HCT116 (cell line): ENCODE results near the gene FHOD3. TPM values are rescaled to one million over a fixed set of nuclear protein-coding genes. Genes with fewer than 3 reads are reported as not detected.

ENCODE experiments used
- ATAC-seq: fragments of 200-7000 bp; cut with Tn5 transposase; 2 replicates; pipeline ENCODE4 v1.9.1; 2020; ENCODE audit warnings: mild to moderate bottlenecking, moderate library complexity
- BruUV-seq: library from RNA; stranded (reverse); fragments of 400-500 nt; replicated peaks from 2 replicates; lab custom pipeline; 2021; lab: Mats Ljungman, UMichigan
- CTCF ChIA-PET: fragments of 300-600 bp; sonication (Branson Sonifier 250); formaldehyde crosslinking; loops from one replicate; lab custom pipeline; 2021; ENCODE audit warnings: antibody characterized with exemption; lab: Charles Lee
- POLR2A ChIA-PET: fragments of 300-600, 350-600 bp; sonication (Branson Sonifier 250); formaldehyde crosslinking; loops from one replicate; lab custom pipeline; 2021; ENCODE audit warnings: antibody characterized with exemption; lab: Charles Lee
- RAD21 ChIA-PET, 2 experiments: fragments of 300-600 bp; sonication (Branson Sonifier 250); formaldehyde crosslinking; loops; one replicate each; lab custom pipeline; 2023; ENCODE audit warnings: low total read pairs in 2 of 2; ENCODE audit not compliant: uncharacterized antibody in 2 of 2, unreplicated experiment in 2 of 2, low non-redundant PET in 1 of 2; lab: Charles Lee
- DNase-seq: peaks from one replicate; pipeline ENCODE4 v3.0.0-alpha.2; 2010; ENCODE audit warnings: low read depth, low spot score
- H2AFZ ChIP-seq: fragments of 200-600 bp; shearing (Covaris generic), sonication (generic); 2 replicates; pipeline ENCODE4 v1.6.1; 2017; ENCODE audit warnings: low read depth, mixed run types, mixed read lengths, antibody characterized with exemption, low read length; ENCODE audit not compliant: poor library complexity, severe bottlenecking
- H3K27ac ChIP-seq: 2 replicates; pipeline ENCODE4 v1.5.1; 2012; ENCODE audit warnings: low read depth, low read length
- H3K27me3 ChIP-seq: fragments of 200-600 bp; sonication (generic); 2 replicates; pipeline ENCODE4 v1.6.1; 2016; ENCODE audit warnings: mixed run types, low read length, mixed read lengths; ENCODE audit not compliant: insufficient read depth
- H3K36me3 ChIP-seq, 2 experiments: fragments of 200-500 bp in 1 of 2; fragments of 200-600 bp in 1 of 2; sonication (Bioruptor generic) in 1 of 2; sonication (generic) in 1 of 2; 2 replicates each; pipeline versions ENCODE4 v1.5.1 to v1.6.1; 2014 to 2016; ENCODE audit warnings: low read length in 2 of 2, inconsistent platforms in 1 of 2, mixed read lengths in 1 of 2, mixed run types in 1 of 2; ENCODE audit not compliant: insufficient read depth in 2 of 2, control insufficient read depth in 1 of 2
- H3K4me1 ChIP-seq, 2 experiments: fragments of 200-600 bp in 1 of 2; sonication (generic) in 1 of 2; 2 replicates each; pipeline versions ENCODE4 v1.5.1 to v1.6.1; 2012 to 2017; ENCODE audit warnings: low read length in 2 of 2, inconsistent platforms in 1 of 2, mild to moderate bottlenecking in 1 of 2, mixed read lengths in 1 of 2, mixed run types in 1 of 2, moderate library complexity in 1 of 2; ENCODE audit not compliant: insufficient read depth in 2 of 2, control insufficient read depth in 1 of 2
- H3K4me2 ChIP-seq: fragments of 200-600 bp; sonication (generic); 2 replicates; pipeline ENCODE4 v1.6.1; 2017; ENCODE audit warnings: mixed run types, low read length, mixed read lengths
- H3K4me3 ChIP-seq, 2 experiments: fragments of 200-600 bp in 1 of 2; sonication (generic) in 1 of 2; replicated peaks in 1 of 2; 2 replicates each; pipeline ENCODE4 v1.5.1; 2011 to 2016; ENCODE audit warnings: low read length in 2 of 2, control low read depth in 1 of 2, low read depth in 1 of 2, mild to moderate bottlenecking in 1 of 2, mixed read lengths in 1 of 2, mixed run types in 1 of 2
- H3K79me2 ChIP-seq: fragments of 200-600 bp; sonication (generic); 2 replicates; pipeline ENCODE4 v1.6.1; 2017; ENCODE audit warnings: mild to moderate bottlenecking, mixed run types, low read length, moderate library complexity, mixed read lengths; ENCODE audit not compliant: insufficient read depth
- H3K9ac ChIP-seq: fragments of 200-600 bp; sonication (generic); 2 replicates; pipeline ENCODE4 v1.6.1; 2016; ENCODE audit warnings: low read length, mixed read lengths
- H3K9me2 ChIP-seq: fragments of 200-600 bp; sonication (generic), shearing (Covaris generic); 2 replicates; pipeline ENCODE4 v1.6.1; 2017; ENCODE audit warnings: mixed run types, mild to moderate bottlenecking, moderate library complexity; ENCODE audit not compliant: insufficient read depth
- H3K9me3 ChIP-seq, 2 experiments: fragments of 200-500 bp in 1 of 2; fragments of 200-600 bp in 1 of 2; sonication (Bioruptor generic) in 1 of 2; sonication (generic) in 1 of 2; 2 replicates each; pipeline ENCODE4 v1.6.1; 2014 to 2017; ENCODE audit warnings: low read length in 2 of 2, mixed read lengths in 2 of 2, inconsistent platforms in 1 of 2, low read depth in 1 of 2, mild to moderate bottlenecking in 1 of 2, mixed run types in 1 of 2, moderate library complexity in 1 of 2; ENCODE audit not compliant: control insufficient read depth in 1 of 2, insufficient read depth in 1 of 2
- H4K20me1 ChIP-seq: fragments of 200-600 bp; sonication (generic), shearing (Covaris generic); 2 replicates; pipeline ENCODE4 v1.6.1; 2017; ENCODE audit warnings: mixed run types, mild to moderate bottlenecking, moderate library complexity; ENCODE audit not compliant: insufficient read depth
- EZH2phosphoT487 ChIP-seq: fragments of 200-600 bp; IDR thresholded peaks from 2 replicates; pipeline ENCODE4 v1.6.1; 2018; ENCODE audit warnings: antibody characterized with exemption, borderline replicate concordance
- POLR2A ChIP-seq: IDR thresholded peaks from 2 replicates; pipeline ENCODE4 v1.7.0; 2011; ENCODE audit warnings: borderline replicate concordance; ENCODE audit not compliant: insufficient read depth, insufficient read length; ENCODE audit errors: extremely low read depth
- REST ChIP-seq: IDR thresholded peaks from 2 replicates; pipeline ENCODE4 v1.6.1; 2012; ENCODE audit warnings: low read depth
- SIN3A ChIP-seq: IDR thresholded peaks from 2 replicates; pipeline ENCODE4 v1.6.1; 2012; ENCODE audit warnings: low read depth
- TCF7L2 ChIP-seq: IDR thresholded peaks from 2 replicates; pipeline ENCODE4 v1.7.0; 2011; ENCODE audit warnings: borderline replicate concordance, inconsistent platforms; ENCODE audit not compliant: insufficient read depth, insufficient read length; ENCODE audit errors: extremely low read depth
- YY1 ChIP-seq: IDR thresholded peaks from 2 replicates; pipeline ENCODE4 v1.6.1; 2011; ENCODE audit warnings: low read length, low read depth, moderate library complexity, mild to moderate bottlenecking; ENCODE audit not compliant: insufficient replicate concordance; ENCODE audit errors: extremely low read depth
- ZFX ChIP-seq: fragments of 450-650 bp; IDR thresholded peaks from 2 replicates; pipeline ENCODE4 v1.6.1; 2017
- ZNF274 ChIP-seq: fragments of 200-500 bp; sonication (Bioruptor generic); IDR thresholded peaks from 2 replicates; pipeline ENCODE4 v1.6.1; 2014; ENCODE audit warnings: mild to moderate bottlenecking, low read depth, low read length, inconsistent platforms
- intact Hi-C: fragments of 100-400 bp; cut with micrococcal nuclease; formaldehyde crosslinking; loops from 2 replicates; pipeline ENCODE4 v1.10.0; 2022
- total RNA-seq: library from RNA; stranded (reverse); gene quantifications from one replicate; pipeline ENCODE4 v1.2.1, GENCODE V29; 2021; ENCODE audit not compliant: unreplicated experiment

The FHOD3 gene
- total RNA-seq, 1 experiment from 2014 or later, result 4.0 TPM

- Histone ChIP-seq H3K79me2 (no peaks in the 10 kb centered on the region), H3K9me2 (no peaks in the 10 kb centered on the region), H4K20me1 (no peaks in the 10 kb centered on the region), H3K27me3 (no peaks in the 10 kb centered on the region), H3K9ac (no peak overlapping the region), H3K9me3 (no peaks in the 10 kb centered on the region), H3K4me1 (no peaks in the 10 kb centered on the region), H3K36me3 (no peaks in the 10 kb centered on the region), H3K27ac (no peak overlapping the region), H2AFZ (no peak overlapping the region), H3K4me3 (no peak overlapping the region), H3K4me2 (no peak overlapping the region)
- no peak for DNase-seq
- BruUV-seq, result no TSS peak
- ChIA-PET POLR2A (no interaction called here), CTCF (no interaction called here), RAD21 (no interaction called here)
- intact Hi-C loops, result no loop called here
- ATAC-seq, result no peak
- TF ChIP-seq ZNF274, result no peak
- no peak for TF ChIP-seq EZH2phosphoT487
- no peak for TF ChIP-seq REST
- no peak for TF ChIP-seq ZFX
- TF ChIP-seq POLR2A, result no peak
- TF ChIP-seq SIN3A, result no peak
- no peak for TF ChIP-seq YY1
- TF ChIP-seq TCF7L2, result no peak
Observed at GRCh38 chr18:36629836-36630235, 332.3 kb downstream of the FHOD3 start.
